SK-N-SH treated with all-trans-retinoic acid at 6 μM for 48 hours (cell line): ENCODE results near the gene LYPLAL1.

ENCODE experiments used
- ATAC-seq: fragments of 200-7000 bp; cut with Tn5 transposase; 3 replicates; pipeline ENCODE4 v1.9.1; 2020; ENCODE audit warnings: mild to moderate bottlenecking, moderate library complexity
- CREB5 ChIP-seq: fragments of 250-450 bp; sonication (Bioruptor Pico); IDR thresholded peaks from 2 replicates; pipeline ENCODE4 v1.5.1; 2020; ENCODE audit warnings: low read depth, mild to moderate bottlenecking, moderate library complexity
- CSDC2 ChIP-seq: fragments of 250-450 bp; sonication (Bioruptor Pico); IDR thresholded peaks from 2 replicates; pipeline ENCODE4 v1.5.0; 2020; ENCODE audit warnings: mild to moderate bottlenecking, moderate library complexity
- CSRNP3 ChIP-seq: fragments of 250-450 bp; sonication (Bioruptor Pico); IDR thresholded peaks from 2 replicates; pipeline ENCODE4 v1.5.1; 2021; ENCODE audit warnings: mild to moderate bottlenecking, moderate library complexity
- ESRRG ChIP-seq: fragments of 250-450 bp; sonication (Bioruptor Pico); IDR thresholded peaks from 2 replicates; pipeline ENCODE4 v1.6.1; 2021; ENCODE audit warnings: mild to moderate bottlenecking
- GLIS3 ChIP-seq: fragments of 250-450 bp; sonication (Bioruptor Pico); IDR thresholded peaks from 2 replicates; pipeline ENCODE4 v1.5.0; 2020; ENCODE audit warnings: mild to moderate bottlenecking, moderate library complexity
- ISL1 ChIP-seq: fragments of 250-450 bp; sonication (Bioruptor Pico); IDR thresholded peaks from 2 replicates; pipeline ENCODE4 v2.1.2; 2022; ENCODE audit warnings: mild to moderate bottlenecking, moderate library complexity
- POU6F1 ChIP-seq: fragments of 250-450 bp; sonication (Bioruptor Pico); IDR thresholded peaks from 2 replicates; pipeline ENCODE4 v1.8.0; 2021; ENCODE audit warnings: low read depth, mild to moderate bottlenecking, moderate library complexity, borderline replicate concordance
- PPARA ChIP-seq: fragments of 250-450 bp; sonication (Bioruptor Pico); IDR thresholded peaks from 2 replicates; pipeline ENCODE4 v1.5.0; 2020; ENCODE audit warnings: mild to moderate bottlenecking, borderline replicate concordance
- SNAI2 ChIP-seq: fragments of 250-450 bp; sonication (Bioruptor Pico); IDR thresholded peaks from 2 replicates; pipeline ENCODE4 v1.5.0; 2020; ENCODE audit warnings: mild to moderate bottlenecking, moderate library complexity
- TCF4 ChIP-seq: fragments of 250-450 bp; sonication (Bioruptor Pico); IDR thresholded peaks from 2 replicates; pipeline ENCODE4 v1.8.0; 2021; ENCODE audit warnings: mild to moderate bottlenecking, moderate library complexity, borderline replicate concordance
- TOX ChIP-seq: fragments of 250-450 bp; sonication (Bioruptor Pico); IDR thresholded peaks from 2 replicates; pipeline ENCODE4 v1.8.0; 2021; ENCODE audit warnings: mild to moderate bottlenecking, moderate library complexity, borderline replicate concordance
- TSHZ2 ChIP-seq: fragments of 250-450 bp; sonication (Bioruptor Pico); IDR thresholded peaks from 2 replicates; pipeline ENCODE4 v1.5.0; 2020; ENCODE audit warnings: mild to moderate bottlenecking, moderate library complexity
- ZC3H10 ChIP-seq: fragments of 250-450 bp; sonication (Bioruptor Pico); IDR thresholded peaks from 2 replicates; pipeline ENCODE4 v1.5.1; 2021; ENCODE audit warnings: mild to moderate bottlenecking, moderate library complexity
- ZFP3 ChIP-seq: fragments of 250-450 bp; sonication (Bioruptor Pico); IDR thresholded peaks from 2 replicates; pipeline ENCODE4 v1.5.0; 2020; ENCODE audit warnings: mild to moderate bottlenecking, moderate library complexity
- ZFP30 ChIP-seq: fragments of 450-650 bp; formaldehyde crosslinking; IDR thresholded peaks from 2 replicates; pipeline ENCODE4 v1.5.0; 2022; ENCODE audit warnings: mild to moderate bottlenecking, moderate library complexity
- ZNF565 ChIP-seq: fragments of 450-650 bp; formaldehyde crosslinking; conservative IDR thresholded peaks from 2 replicates; pipeline ENCODE4 v1.5.0; 2020; ENCODE audit warnings: low read depth, mild to moderate bottlenecking, moderate library complexity
- ZNF8 ChIP-seq: fragments of 450-650 bp; formaldehyde crosslinking; IDR thresholded peaks from 2 replicates; pipeline ENCODE4 v1.5.0; 2020; ENCODE audit warnings: mild to moderate bottlenecking, moderate library complexity

LYPLAL1 gene

GRCh38 chr1:219173434-219173757 is 282 bp upstream of the LYPLAL1 start:
- no peak for ATAC-seq
- TF ChIP-seq ZFP3 (CRISPR knock-in tag) (no peak), ZNF8 (CRISPR knock-in tag) (no peak), TOX (CRISPR knock-in tag) (peak; percentile 19; the same call in 1 of the 2 replicates), CSDC2 (CRISPR knock-in tag) (no peak), CSRNP3 (CRISPR knock-in tag) (no peak), TCF4 (CRISPR knock-in tag) (no peak)

- TF ChIP-seq ZC3H10 (CRISPR knock-in tag) (0 out of 2 replicates have a peak, but pooled peaks have one; percentile 71), ESRRG (CRISPR knock-in tag) (no peak), CSDC2 (CRISPR knock-in tag) (0 out of 2 replicates have a peak, but pooled peaks have one; percentile 23), POU6F1 (CRISPR knock-in tag) (no peak), CSRNP3 (CRISPR knock-in tag) (no peak), ZNF8 (CRISPR knock-in tag) (no peak), ISL1 (CRISPR knock-in tag) (peak; percentile 60), GLIS3 (CRISPR knock-in tag) (no peak), TSHZ2 (CRISPR knock-in tag) (no peak), ZNF565 (CRISPR knock-in tag) (no peak)
- peak; percentile 72 for ATAC-seq
These were observed 958 bp downstream of the LYPLAL1 start for GRCh38 chr1:219174460-219175211.

- TF ChIP-seq POU6F1 (CRISPR knock-in tag), result 0 out of 2 replicates have a peak, but pooled peaks have one; percentile 13
- TF ChIP-seq TOX (CRISPR knock-in tag), result no peak
- TF ChIP-seq, all 23 proteins: peak for 1
- ATAC-seq, result no peak
These were observed 1.5 kb downstream of the LYPLAL1 start for GRCh38 chr1:219175212-219175564.

- TF ChIP-seq ZFP3 (CRISPR knock-in tag) (no peak), ZFP30 (no peak), TSHZ2 (CRISPR knock-in tag) (no peak), GLIS3 (CRISPR knock-in tag) (no peak), CREB5 (CRISPR knock-in tag) (no peak), PPARA (CRISPR knock-in tag) (no peak), ISL1 (CRISPR knock-in tag) (no peak), SNAI2 (CRISPR knock-in tag) (no peak), CSDC2 (CRISPR knock-in tag) (no peak), ZNF565 (CRISPR knock-in tag) (no peak)
- TF ChIP-seq, all 23 proteins: peak for 0
- ATAC-seq, result no peak
These were observed 2.5 kb downstream of the LYPLAL1 start for GRCh38 chr1:219176168-219176567.
